ENCODE data around the gene TIMP2. TPM values are rescaled to one million over a fixed set of nuclear protein-coding genes. Genes with fewer than 3 reads are reported as not detected.

The TIMP2 gene
- total and polyA plus RNA-seq, 4 donors: 8.9 to 37.6 (median 10.1) TPM

- WGBS: 73% methylated on average over 17 of the region's 17 CpGs
- Histone ChIP-seq H3K9me3 (ENCODE audit: control insufficient read depth in 4 of 4, low read length in 3 of 4) (no peaks in the 10 kb centered on the region), H3K27ac (ENCODE audit: low read depth in 1 of 2, low read length in 2 of 2) (peak overlapping the region; percentile 70 to 85), H3K9ac (ENCODE audit: low read depth in 1 of 2, low read length in 2 of 2) (no peak overlapping the region), H3K4me1 (ENCODE audit: control insufficient read depth in 4 of 4, insufficient read depth in 4 of 4, low read length in 3 of 4) (peaks cover 5 to 15% (median 12%) of the 10 kb centered on the region in 4 donors), H3K4me3 (ENCODE audit: low read depth in 1 of 3, low read length in 3 of 3) (peak overlapping the region in 1 of 3 donors; percentile 3), H3K36me3 (ENCODE audit: control insufficient read depth in 4 of 4, insufficient read depth in 3 of 4, low read depth in 1 of 4, low read length in 3 of 4) (peaks cover 0 to 2% (median 0%) of the 10 kb centered on the region in 4 donors), H3K27me3 (ENCODE audit: control insufficient read depth in 4 of 4, insufficient read depth in 4 of 4, low read length in 3 of 4) (no peaks in the 10 kb centered on the region)
- no peak for TF ChIP-seq TAF1 (conservative IDR thresholded peaks at IDR 0.05)
- TF ChIP-seq JUND (IDR thresholded peaks at IDR 0.05): no peak
- TF ChIP-seq RAD21 (IDR thresholded peaks at IDR 0.05): no peak
- no peak for TF ChIP-seq FOXA1 (IDR thresholded peaks at IDR 0.05)
- no peak for TF ChIP-seq GABPA (IDR thresholded peaks at IDR 0.05 in 1 of 2, conservative IDR thresholded peaks at IDR 0.05 in 1 of 2)
- TF ChIP-seq NR2F2 (IDR thresholded peaks at IDR 0.05): peak; percentile 20
- no peak for TF ChIP-seq ATF3 (IDR thresholded peaks at IDR 0.05)
- TF ChIP-seq EGR1 (IDR thresholded peaks at IDR 0.05; ENCODE audit: low read depth in 2 of 2): no peak
- no peak for TF ChIP-seq SP1 (IDR thresholded peaks at IDR 0.05)
- no peak for TF ChIP-seq CTCF (IDR thresholded peaks at IDR 0.05; ENCODE audit: low read depth, low read length, missing input control)
- peak in 1 of 2 donors; percentile 15 for TF ChIP-seq RXRA (IDR thresholded peaks at IDR 0.05)
- no peak for DNase-seq (ENCODE audit: low spot score)
These were observed 9.1 kb downstream of the TIMP2 start for GRCh38 chr17:78915872-78916632.

- Histone ChIP-seq H3K9me3 (ENCODE audit: control insufficient read depth in 4 of 4, low read length in 3 of 4) (no peaks in the 10 kb centered on the region), H3K4me1 (ENCODE audit: control insufficient read depth in 4 of 4, insufficient read depth in 4 of 4, low read length in 3 of 4) (peaks cover 0 to 4% (median 0%) of the 10 kb centered on the region in 4 donors), H3K4me3 (ENCODE audit: low read depth in 1 of 3, low read length in 3 of 3) (no peak overlapping the region), H3K27ac (ENCODE audit: low read depth in 1 of 2, low read length in 2 of 2) (no peak overlapping the region), H3K9ac (ENCODE audit: low read depth in 1 of 2, low read length in 2 of 2) (no peak overlapping the region), H3K36me3 (ENCODE audit: control insufficient read depth in 4 of 4, insufficient read depth in 3 of 4, low read depth in 1 of 4, low read length in 3 of 4) (no peaks in the 10 kb centered on the region), H3K27me3 (ENCODE audit: control insufficient read depth in 4 of 4, insufficient read depth in 4 of 4, low read length in 3 of 4) (no peaks in the 10 kb centered on the region)
- TF ChIP-seq ATF3 (IDR thresholded peaks at IDR 0.05) (no peak), MAX (IDR thresholded peaks at IDR 0.05) (no peak), JUND (IDR thresholded peaks at IDR 0.05) (no peak), EGR1 (IDR thresholded peaks at IDR 0.05; ENCODE audit: low read depth in 2 of 2) (no peak), YY1 (IDR thresholded peaks at IDR 0.05) (no peak), RAD21 (IDR thresholded peaks at IDR 0.05) (no peak), CTCF (IDR thresholded peaks at IDR 0.05; ENCODE audit: low read depth, low read length, missing input control) (no peak), TAF1 (conservative IDR thresholded peaks at IDR 0.05) (no peak), FOXA1 (IDR thresholded peaks at IDR 0.05) (no peak), NR2F2 (IDR thresholded peaks at IDR 0.05) (no peak)
- 88% methylated on average over 15 of the region's 15 CpGs for WGBS
- DNase-seq (ENCODE audit: low spot score): no peak
These were observed 12.1 kb downstream of the TIMP2 start for GRCh38 chr17:78913115-78913514.
